ENCODE data around the gene AACS.

AACS gene

GRCh38 chr12:125128439-125129178, 63.4 kb downstream of the AACS start:
- no peak overlapping the region for H3K4me3 ChIP-seq (replicated peaks; ENCODE audit: insufficient read depth, low read length)
- no peak for TF ChIP-seq POLR2AphosphoS5 (IDR thresholded peaks at IDR 0.05; ENCODE audit: low read depth)
- TF ChIP-seq GABPA (IDR thresholded peaks at IDR 0.05; ENCODE audit: low read depth): no peak
- TF ChIP-seq SPI1 (IDR thresholded peaks at IDR 0.05; ENCODE audit: borderline replicate concordance, low read depth): no peak
- TF ChIP-seq CTCF (IDR thresholded peaks at IDR 0.05; ENCODE audit: insufficient read depth, low read length): no peak
- TF ChIP-seq, protein P1, sequence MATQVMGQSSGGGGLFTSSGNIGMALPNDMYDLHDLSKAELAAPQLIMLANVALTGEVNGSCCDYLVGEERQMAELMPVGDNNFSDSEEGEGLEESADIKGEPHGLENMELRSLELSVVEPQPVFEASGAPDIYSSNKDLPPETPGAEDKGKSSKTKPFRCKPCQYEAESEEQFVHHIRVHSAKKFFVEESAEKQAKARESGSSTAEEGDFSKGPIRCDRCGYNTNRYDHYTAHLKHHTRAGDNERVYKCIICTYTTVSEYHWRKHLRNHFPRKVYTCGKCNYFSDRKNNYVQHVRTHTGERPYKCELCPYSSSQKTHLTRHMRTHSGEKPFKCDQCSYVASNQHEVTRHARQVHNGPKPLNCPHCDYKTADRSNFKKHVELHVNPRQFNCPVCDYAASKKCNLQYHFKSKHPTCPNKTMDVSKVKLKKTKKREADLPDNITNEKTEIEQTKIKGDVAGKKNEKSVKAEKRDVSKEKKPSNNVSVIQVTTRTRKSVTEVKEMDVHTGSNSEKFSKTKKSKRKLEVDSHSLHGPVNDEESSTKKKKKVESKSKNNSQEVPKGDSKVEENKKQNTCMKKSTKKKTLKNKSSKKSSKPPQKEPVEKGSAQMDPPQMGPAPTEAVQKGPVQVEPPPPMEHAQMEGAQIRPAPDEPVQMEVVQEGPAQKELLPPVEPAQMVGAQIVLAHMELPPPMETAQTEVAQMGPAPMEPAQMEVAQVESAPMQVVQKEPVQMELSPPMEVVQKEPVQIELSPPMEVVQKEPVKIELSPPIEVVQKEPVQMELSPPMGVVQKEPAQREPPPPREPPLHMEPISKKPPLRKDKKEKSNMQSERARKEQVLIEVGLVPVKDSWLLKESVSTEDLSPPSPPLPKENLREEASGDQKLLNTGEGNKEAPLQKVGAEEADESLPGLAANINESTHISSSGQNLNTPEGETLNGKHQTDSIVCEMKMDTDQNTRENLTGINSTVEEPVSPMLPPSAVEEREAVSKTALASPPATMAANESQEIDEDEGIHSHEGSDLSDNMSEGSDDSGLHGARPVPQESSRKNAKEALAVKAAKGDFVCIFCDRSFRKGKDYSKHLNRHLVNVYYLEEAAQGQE (IDR thresholded peaks at IDR 0.05; ENCODE audit: insufficient replicate concordance, low read depth): no peak
- no peaks in the 10 kb centered on the region for H3K27me3 ChIP-seq (ENCODE audit: insufficient read depth, poor library complexity, severe bottlenecking)
- no peak for DNase-seq (ENCODE audit: low read depth in 1 of 2, low spot score in 1 of 2)
- H3K27ac ChIP-seq (replicated peaks): no peak overlapping the region

DNA sequence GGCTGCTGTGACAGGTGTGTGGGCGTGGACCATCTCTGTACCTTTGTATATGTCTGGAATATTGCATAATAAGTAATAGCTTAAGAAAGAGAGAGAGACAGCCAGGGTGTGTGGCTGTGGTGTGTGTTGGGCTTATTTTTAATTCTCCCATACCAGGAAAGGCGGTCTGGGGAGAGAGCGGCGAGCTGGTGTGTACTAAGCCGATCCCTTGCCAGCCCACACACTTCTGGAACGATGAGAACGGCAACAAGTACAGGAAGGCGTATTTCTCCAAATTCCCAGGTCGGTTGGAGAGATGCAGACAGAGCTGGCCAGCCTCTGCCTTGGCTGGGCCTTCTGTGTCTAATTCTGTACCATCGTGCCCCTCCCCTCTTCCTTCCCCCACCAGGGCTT, 63.9 kb downstream of the AACS start:
- no peak overlapping the region for H3K27ac ChIP-seq (replicated peaks)
- no peak for DNase-seq (ENCODE audit: low read depth in 1 of 2, low spot score in 1 of 2)
- no peak for TF ChIP-seq GABPA (IDR thresholded peaks at IDR 0.05; ENCODE audit: low read depth)
- no peak for TF ChIP-seq SPI1 (IDR thresholded peaks at IDR 0.05; ENCODE audit: borderline replicate concordance, low read depth)
- TF ChIP-seq, protein P1 (IDR thresholded peaks at IDR 0.05; ENCODE audit: insufficient replicate concordance, low read depth): no peak
- TF ChIP-seq CTCF (IDR thresholded peaks at IDR 0.05; ENCODE audit: insufficient read depth, low read length): no peak
- no peak for TF ChIP-seq POLR2AphosphoS5 (IDR thresholded peaks at IDR 0.05; ENCODE audit: low read depth)

GRCh38 chr12:125129591-125130255, 64.5 kb downstream of the AACS start:
- H3K27ac ChIP-seq (replicated peaks): no peak overlapping the region
- no peaks in the 10 kb centered on the region for H3K27me3 ChIP-seq (ENCODE audit: insufficient read depth, poor library complexity, severe bottlenecking)
- TF ChIP-seq CTCF (IDR thresholded peaks at IDR 0.05; ENCODE audit: insufficient read depth, low read length) (no peak), GABPA (IDR thresholded peaks at IDR 0.05; ENCODE audit: low read depth) (no peak), POLR2AphosphoS5 (IDR thresholded peaks at IDR 0.05; ENCODE audit: low read depth) (no peak), SPI1 (IDR thresholded peaks at IDR 0.05; ENCODE audit: borderline replicate concordance, low read depth) (no peak)
- TF ChIP-seq, protein P1 (IDR thresholded peaks at IDR 0.05; ENCODE audit: insufficient replicate concordance, low read depth): no peak
- DNase-seq (ENCODE audit: low read depth in 1 of 2, low spot score in 1 of 2): no peak
- no peak overlapping the region for H3K4me3 ChIP-seq (replicated peaks; ENCODE audit: insufficient read depth, low read length)

More for the DNA sequence above, 63.9 kb downstream of the AACS start:
- H3K4me3 ChIP-seq (replicated peaks; ENCODE audit: insufficient read depth, low read length): no peak overlapping the region
- no peaks in the 10 kb centered on the region for H3K27me3 ChIP-seq (ENCODE audit: insufficient read depth, poor library complexity, severe bottlenecking)

All from HL-60 (cell line).